GM13976 (cell line): ENCODE data around the gene HIBADH.

Experiments
- DNase-seq: peaks from one replicate; pipeline ENCODE4 v3.0.0; 2012; ENCODE audit warnings: low spot score
- in situ Hi-C: fragments of 300-500 bp; cut with MboI; formaldehyde crosslinking; loops from one replicate; pipeline ENCODE4 v1.12.0; 2022; ENCODE audit warnings: low sequenced_read_pairs, mixed read lengths, inconsistent platforms; ENCODE audit not compliant: unreplicated experiment
- TF ChIP-seq, protein P1 (sequence below): IDR thresholded peaks from 2 replicates; pipeline ENCODE4 v1.5.1; 2012; ENCODE audit warnings: borderline replicate concordance, mild to moderate bottlenecking; ENCODE audit not compliant: insufficient read depth; ENCODE audit errors: extremely low read depth, missing control alignments, control extremely low read depth

Gene HIBADH

DNA sequence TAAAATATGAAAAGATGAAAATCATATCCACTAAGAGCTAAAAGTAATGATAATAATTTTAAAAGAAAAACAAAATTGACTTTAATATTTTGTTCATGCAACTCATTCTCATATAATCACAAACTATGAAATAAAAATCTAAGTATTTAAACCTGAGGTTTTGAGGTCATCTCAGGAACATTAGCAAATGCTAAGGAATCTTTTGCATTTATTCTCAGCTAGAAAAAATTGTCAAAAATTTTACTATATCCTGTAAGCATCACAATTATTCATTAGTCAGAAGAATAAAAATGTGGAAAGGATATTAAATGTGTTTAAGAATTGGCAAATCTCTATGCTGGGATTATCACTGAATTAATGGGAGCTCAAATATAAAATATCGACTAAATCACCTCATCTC, 40.5 kb upstream of the HIBADH start:
- in situ Hi-C loops = no loop called here
- TF ChIP-seq, protein P1, sequence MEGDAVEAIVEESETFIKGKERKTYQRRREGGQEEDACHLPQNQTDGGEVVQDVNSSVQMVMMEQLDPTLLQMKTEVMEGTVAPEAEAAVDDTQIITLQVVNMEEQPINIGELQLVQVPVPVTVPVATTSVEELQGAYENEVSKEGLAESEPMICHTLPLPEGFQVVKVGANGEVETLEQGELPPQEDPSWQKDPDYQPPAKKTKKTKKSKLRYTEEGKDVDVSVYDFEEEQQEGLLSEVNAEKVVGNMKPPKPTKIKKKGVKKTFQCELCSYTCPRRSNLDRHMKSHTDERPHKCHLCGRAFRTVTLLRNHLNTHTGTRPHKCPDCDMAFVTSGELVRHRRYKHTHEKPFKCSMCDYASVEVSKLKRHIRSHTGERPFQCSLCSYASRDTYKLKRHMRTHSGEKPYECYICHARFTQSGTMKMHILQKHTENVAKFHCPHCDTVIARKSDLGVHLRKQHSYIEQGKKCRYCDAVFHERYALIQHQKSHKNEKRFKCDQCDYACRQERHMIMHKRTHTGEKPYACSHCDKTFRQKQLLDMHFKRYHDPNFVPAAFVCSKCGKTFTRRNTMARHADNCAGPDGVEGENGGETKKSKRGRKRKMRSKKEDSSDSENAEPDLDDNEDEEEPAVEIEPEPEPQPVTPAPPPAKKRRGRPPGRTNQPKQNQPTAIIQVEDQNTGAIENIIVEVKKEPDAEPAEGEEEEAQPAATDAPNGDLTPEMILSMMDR = no peak
- DNase-seq = no peak

DNA sequence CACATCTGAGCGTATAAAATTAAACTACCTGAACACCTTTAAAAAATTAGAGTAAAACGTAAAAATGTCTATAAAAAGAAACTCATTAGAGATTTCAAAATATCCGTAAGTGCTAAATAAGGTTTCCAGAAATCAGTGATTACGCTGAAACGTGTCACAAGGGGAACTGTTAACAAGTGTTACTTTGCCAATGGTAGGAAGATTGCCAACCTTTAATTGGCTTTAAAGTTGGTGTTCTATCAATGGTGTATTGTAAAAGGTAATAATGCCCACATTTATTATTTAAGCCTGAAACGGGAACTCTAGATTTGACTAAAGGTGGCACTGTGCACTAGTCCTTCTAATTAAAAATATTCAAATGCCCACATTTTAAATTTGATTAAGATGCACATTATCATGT, 37.8 kb upstream of the HIBADH start:
- DNase-seq = no peak
- in situ Hi-C loops = no loop called here
- TF ChIP-seq, protein P1 = no peak

DNA sequence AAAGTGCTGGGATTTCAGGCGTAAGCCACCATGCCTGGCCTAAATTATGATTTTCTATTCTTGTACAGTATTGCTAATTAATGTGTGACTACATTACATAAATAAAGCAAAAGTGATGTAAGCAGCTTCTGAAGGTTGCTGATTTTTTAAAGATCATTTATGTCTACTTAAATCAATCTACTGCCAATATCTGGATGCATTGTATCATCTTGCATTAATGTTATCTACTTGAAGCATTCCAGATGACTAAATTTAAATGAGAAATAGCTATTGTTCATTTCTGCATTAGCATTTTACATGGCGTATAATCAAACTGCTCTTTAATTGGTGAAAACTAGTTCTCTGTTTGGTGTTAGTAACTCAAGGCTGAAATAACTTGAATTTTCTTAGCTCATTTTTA, 37.1 kb upstream of the HIBADH start:
- in situ Hi-C loops = no loop called here
- TF ChIP-seq, protein P1 = no peak
- DNase-seq = no peak

DNA sequence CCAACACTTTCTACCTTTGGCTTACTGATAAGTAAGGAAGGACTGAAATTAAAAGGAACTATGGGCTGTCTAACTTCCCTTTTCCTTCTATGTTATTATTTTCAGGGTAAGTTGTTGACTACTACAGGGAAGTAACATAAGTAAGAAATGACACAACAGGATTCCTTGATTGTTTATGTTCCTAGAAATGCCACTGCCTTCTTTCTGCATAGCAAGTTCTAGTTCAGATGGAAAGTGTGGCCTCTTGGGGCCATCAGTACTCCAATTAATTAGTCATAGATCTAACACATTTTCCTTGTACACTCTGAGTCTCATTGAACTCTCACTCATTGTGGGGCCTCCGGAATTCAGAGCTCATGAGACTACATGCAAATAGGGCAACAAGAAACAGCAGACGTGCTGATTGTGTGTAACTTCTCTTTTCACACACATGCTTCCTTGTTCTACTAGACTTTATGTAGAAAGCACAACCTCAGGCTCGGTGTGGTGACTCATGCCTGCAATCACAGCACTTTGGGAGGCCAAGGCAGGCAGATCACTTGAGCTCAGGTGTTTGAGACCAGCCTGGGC, 35.3 kb upstream of the HIBADH start:
- DNase-seq = peak; percentile 36
- TF ChIP-seq, protein P1 = no peak
- in situ Hi-C loops = no loop called here

DNA sequence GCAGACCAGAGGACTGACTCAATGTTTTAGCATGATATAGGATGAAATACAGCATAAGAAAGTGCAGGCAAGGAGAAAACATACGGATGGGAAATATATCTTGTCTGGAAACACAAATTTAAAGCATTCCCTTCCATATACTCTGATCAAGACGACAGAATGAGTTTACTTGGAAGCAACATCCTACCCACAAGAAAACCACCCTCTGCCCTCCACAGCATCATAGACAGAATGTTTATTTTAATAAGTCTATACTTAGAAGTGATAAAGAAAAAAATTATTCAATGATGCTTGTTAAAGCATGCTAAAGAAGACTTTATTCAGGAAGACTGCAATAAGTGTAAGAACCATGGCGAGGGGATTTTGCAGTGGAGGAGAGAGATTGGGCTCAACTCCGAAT, 32.4 kb upstream of the HIBADH start:
- TF ChIP-seq, protein P1 = no peak
- in situ Hi-C loops = no loop called here
- no peak for DNase-seq

DNA sequence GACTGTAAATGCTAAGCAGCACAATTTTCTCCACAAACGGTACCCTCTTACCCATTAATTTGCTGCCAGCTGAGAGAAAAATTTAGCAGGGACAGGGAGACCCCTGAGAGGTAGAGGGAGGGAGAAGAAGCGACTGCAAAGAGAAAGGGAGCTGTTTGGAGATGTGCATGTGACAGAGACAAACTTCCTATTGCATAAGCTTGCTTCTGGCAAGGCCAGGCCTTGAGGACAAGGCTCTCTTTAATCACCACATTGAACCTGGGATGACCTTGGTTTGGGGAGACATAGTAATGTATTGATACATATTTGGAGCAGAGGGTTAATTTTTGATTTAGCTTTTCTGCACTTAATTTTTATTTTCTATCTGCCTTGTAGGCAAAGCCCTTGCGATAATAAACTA, 31.1 kb upstream of the HIBADH start:
- in situ Hi-C loops = no loop called here
- TF ChIP-seq, protein P1 = no peak
- DNase-seq = no peak
